Mucosa of stomach (tissue), 1 donor: ENCODE measurements around the gene SLC9A1.

Source experiments
- H3K27me3 ChIP-seq: one replicate; pipeline ENCODE4 v1.7.0; 2013; ENCODE audit warnings: mild to moderate bottlenecking, low read length; ENCODE audit not compliant: control insufficient read depth, insufficient read depth
- H3K36me3 ChIP-seq: one replicate; pipeline ENCODE4 v1.7.0; 2013; ENCODE audit warnings: low read length; ENCODE audit not compliant: control insufficient read depth, insufficient read depth
- H3K4me1 ChIP-seq: one replicate; pipeline ENCODE4 v1.7.0; 2013; ENCODE audit warnings: mild to moderate bottlenecking, low read length; ENCODE audit not compliant: control insufficient read depth, insufficient read depth
- H3K4me3 ChIP-seq: one replicate; pipeline ENCODE4 v1.7.0; 2013; ENCODE audit warnings: low read length
- H3K9ac ChIP-seq: one replicate; pipeline ENCODE4 v1.7.0; 2013; ENCODE audit warnings: mild to moderate bottlenecking, low read length, moderate library complexity
- H3K9me3 ChIP-seq: one replicate; pipeline ENCODE4 v1.7.0; 2013; ENCODE audit warnings: mild to moderate bottlenecking, low read length, moderate library complexity; ENCODE audit not compliant: control insufficient read depth
- donor health status: Pancreatic carcinoma.

Gene SLC9A1

GRCh38 chr1:27053977-27054753, 100.8 kb downstream of the SLC9A1 start:
- Histone ChIP-seq H3K27me3 (no peaks in the 10 kb centered on the region), H3K4me3 (no peak overlapping the region), H3K9ac (no peak overlapping the region), H3K9me3 (no peaks in the 10 kb centered on the region), H3K36me3 (no peaks in the 10 kb centered on the region), H3K4me1 (no peaks in the 10 kb centered on the region)

- H3K36me3 ChIP-seq: no peaks in the 10 kb centered on the region
- H3K4me1 ChIP-seq: no peaks in the 10 kb centered on the region
- H3K9me3 ChIP-seq: no peaks in the 10 kb centered on the region
- no peaks in the 10 kb centered on the region for H3K27me3 ChIP-seq
- H3K4me3 ChIP-seq: no peak overlapping the region
- no peak overlapping the region for H3K9ac ChIP-seq
Measured at GRCh38 chr1:27052527-27052926, 102.4 kb downstream of the SLC9A1 start.

GRCh38 chr1:27049607-27050006, 105.3 kb downstream of the SLC9A1 start:
- no peak overlapping the region for H3K4me3 ChIP-seq

GRCh38 chr1:27049100-27049499, 105.8 kb downstream of the SLC9A1 start:
- Histone ChIP-seq H3K9ac (no peak overlapping the region), H3K36me3 (no peaks in the 10 kb centered on the region), H3K4me1 (peaks cover 10% of the 10 kb centered on the region), H3K4me3 (no peak overlapping the region), H3K9me3 (no peaks in the 10 kb centered on the region), H3K27me3 (no peaks in the 10 kb centered on the region)

More at GRCh38 chr1:27049607-27050006, 105.3 kb downstream of the SLC9A1 start:
- no peak overlapping the region for H3K9ac ChIP-seq
- H3K4me1 ChIP-seq: peaks cover 9% of the 10 kb centered on the region
- no peaks in the 10 kb centered on the region for H3K27me3 ChIP-seq
- no peaks in the 10 kb centered on the region for H3K9me3 ChIP-seq
- no peaks in the 10 kb centered on the region for H3K36me3 ChIP-seq
